HCT116 (cell line): ENCODE measurements around the gene TTLL7. TPM values are rescaled to one million over a fixed set of nuclear protein-coding genes. Genes with fewer than 3 reads are reported as not detected.

Source experiments
- ATAC-seq: fragments of 200-7000 bp; cut with Tn5 transposase; 2 replicates; pipeline ENCODE4 v1.9.1; 2020; ENCODE audit warnings: mild to moderate bottlenecking, moderate library complexity
- BruUV-seq: library from RNA; stranded (reverse); fragments of 400-500 nt; replicated peaks from 2 replicates; lab custom pipeline; 2021; lab: Mats Ljungman, UMichigan
- CTCF ChIA-PET: fragments of 300-600 bp; sonication (Branson Sonifier 250); formaldehyde crosslinking; loops from one replicate; lab custom pipeline; 2021; ENCODE audit warnings: antibody characterized with exemption; lab: Charles Lee
- POLR2A ChIA-PET: fragments of 300-600, 350-600 bp; sonication (Branson Sonifier 250); formaldehyde crosslinking; loops from one replicate; lab custom pipeline; 2021; ENCODE audit warnings: antibody characterized with exemption; lab: Charles Lee
- RAD21 ChIA-PET, 2 experiments: fragments of 300-600 bp; sonication (Branson Sonifier 250); formaldehyde crosslinking; loops; one replicate each; lab custom pipeline; 2023; ENCODE audit warnings: low total read pairs in 2 of 2; ENCODE audit not compliant: uncharacterized antibody in 2 of 2, unreplicated experiment in 2 of 2, low non-redundant PET in 1 of 2; lab: Charles Lee
- DNase-seq: peaks from one replicate; pipeline ENCODE4 v3.0.0-alpha.2; 2010; ENCODE audit warnings: low read depth, low spot score
- H2AFZ ChIP-seq: fragments of 200-600 bp; shearing (Covaris generic), sonication (generic); 2 replicates; pipeline ENCODE4 v1.6.1; 2017; ENCODE audit warnings: low read depth, mixed run types, mixed read lengths, antibody characterized with exemption, low read length; ENCODE audit not compliant: poor library complexity, severe bottlenecking
- H3K27ac ChIP-seq: 2 replicates; pipeline ENCODE4 v1.5.1; 2012; ENCODE audit warnings: low read depth, low read length
- H3K27me3 ChIP-seq: fragments of 200-600 bp; sonication (generic); 2 replicates; pipeline ENCODE4 v1.6.1; 2016; ENCODE audit warnings: mixed run types, low read length, mixed read lengths; ENCODE audit not compliant: insufficient read depth
- H3K36me3 ChIP-seq, 2 experiments: fragments of 200-500 bp in 1 of 2; fragments of 200-600 bp in 1 of 2; sonication (Bioruptor generic) in 1 of 2; sonication (generic) in 1 of 2; 2 replicates each; pipeline versions ENCODE4 v1.5.1 to v1.6.1; 2014 to 2016; ENCODE audit warnings: low read length in 2 of 2, inconsistent platforms in 1 of 2, mixed read lengths in 1 of 2, mixed run types in 1 of 2; ENCODE audit not compliant: insufficient read depth in 2 of 2, control insufficient read depth in 1 of 2
- H3K4me1 ChIP-seq, 2 experiments: fragments of 200-600 bp in 1 of 2; sonication (generic) in 1 of 2; 2 replicates each; pipeline versions ENCODE4 v1.5.1 to v1.6.1; 2012 to 2017; ENCODE audit warnings: low read length in 2 of 2, inconsistent platforms in 1 of 2, mild to moderate bottlenecking in 1 of 2, mixed read lengths in 1 of 2, mixed run types in 1 of 2, moderate library complexity in 1 of 2; ENCODE audit not compliant: insufficient read depth in 2 of 2, control insufficient read depth in 1 of 2
- H3K4me2 ChIP-seq: fragments of 200-600 bp; sonication (generic); 2 replicates; pipeline ENCODE4 v1.6.1; 2017; ENCODE audit warnings: mixed run types, low read length, mixed read lengths
- H3K4me3 ChIP-seq, 2 experiments: fragments of 200-600 bp in 1 of 2; sonication (generic) in 1 of 2; replicated peaks in 1 of 2; 2 replicates each; pipeline ENCODE4 v1.5.1; 2011 to 2016; ENCODE audit warnings: low read length in 2 of 2, control low read depth in 1 of 2, low read depth in 1 of 2, mild to moderate bottlenecking in 1 of 2, mixed read lengths in 1 of 2, mixed run types in 1 of 2
- H3K79me2 ChIP-seq: fragments of 200-600 bp; sonication (generic); 2 replicates; pipeline ENCODE4 v1.6.1; 2017; ENCODE audit warnings: mild to moderate bottlenecking, mixed run types, low read length, moderate library complexity, mixed read lengths; ENCODE audit not compliant: insufficient read depth
- H3K9ac ChIP-seq: fragments of 200-600 bp; sonication (generic); 2 replicates; pipeline ENCODE4 v1.6.1; 2016; ENCODE audit warnings: low read length, mixed read lengths
- H3K9me2 ChIP-seq: fragments of 200-600 bp; sonication (generic), shearing (Covaris generic); 2 replicates; pipeline ENCODE4 v1.6.1; 2017; ENCODE audit warnings: mixed run types, mild to moderate bottlenecking, moderate library complexity; ENCODE audit not compliant: insufficient read depth
- H3K9me3 ChIP-seq, 2 experiments: fragments of 200-500 bp in 1 of 2; fragments of 200-600 bp in 1 of 2; sonication (Bioruptor generic) in 1 of 2; sonication (generic) in 1 of 2; 2 replicates each; pipeline ENCODE4 v1.6.1; 2014 to 2017; ENCODE audit warnings: low read length in 2 of 2, mixed read lengths in 2 of 2, inconsistent platforms in 1 of 2, low read depth in 1 of 2, mild to moderate bottlenecking in 1 of 2, mixed run types in 1 of 2, moderate library complexity in 1 of 2; ENCODE audit not compliant: control insufficient read depth in 1 of 2, insufficient read depth in 1 of 2
- H4K20me1 ChIP-seq: fragments of 200-600 bp; sonication (generic), shearing (Covaris generic); 2 replicates; pipeline ENCODE4 v1.6.1; 2017; ENCODE audit warnings: mixed run types, mild to moderate bottlenecking, moderate library complexity; ENCODE audit not compliant: insufficient read depth
- CEBPB ChIP-seq: IDR thresholded peaks from 2 replicates; pipeline ENCODE4 v1.6.1; 2012; ENCODE audit warnings: low read depth
- EGR1 ChIP-seq: IDR thresholded peaks from 2 replicates; pipeline ENCODE4 v1.6.1; 2012; ENCODE audit warnings: low read depth
- EZH2 ChIP-seq: fragments of 200-600 bp; sonication (generic); IDR thresholded peaks from 2 replicates; pipeline ENCODE4 v1.6.1; 2017; ENCODE audit warnings: antibody characterized with exemption, mixed run types
- JUND ChIP-seq: IDR thresholded peaks from 2 replicates; pipeline ENCODE4 v1.6.1; 2012
- POLR2A ChIP-seq: IDR thresholded peaks from 2 replicates; pipeline ENCODE4 v1.7.0; 2011; ENCODE audit warnings: borderline replicate concordance; ENCODE audit not compliant: insufficient read depth, insufficient read length; ENCODE audit errors: extremely low read depth
- POLR2AphosphoS5 ChIP-seq: IDR thresholded peaks from 2 replicates; pipeline ENCODE4 v1.6.1; 2011; ENCODE audit warnings: mild to moderate bottlenecking, low read depth, low read length, moderate library complexity
- RAD21 ChIP-seq: IDR thresholded peaks from 2 replicates; pipeline ENCODE4 v1.6.1; 2012; ENCODE audit warnings: low read depth, mild to moderate bottlenecking
- TCF7L2 ChIP-seq: IDR thresholded peaks from 2 replicates; pipeline ENCODE4 v1.7.0; 2011; ENCODE audit warnings: borderline replicate concordance, inconsistent platforms; ENCODE audit not compliant: insufficient read depth, insufficient read length; ENCODE audit errors: extremely low read depth
- ZBTB33 ChIP-seq: IDR thresholded peaks from 2 replicates; pipeline ENCODE4 v1.6.1; 2011; ENCODE audit warnings: mild to moderate bottlenecking, low read length, moderate library complexity; ENCODE audit not compliant: insufficient replicate concordance; ENCODE audit errors: extremely low read depth
- ZFX ChIP-seq: fragments of 450-650 bp; IDR thresholded peaks from 2 replicates; pipeline ENCODE4 v1.6.1; 2017
- ZNF274 ChIP-seq: fragments of 200-500 bp; sonication (Bioruptor generic); IDR thresholded peaks from 2 replicates; pipeline ENCODE4 v1.6.1; 2014; ENCODE audit warnings: mild to moderate bottlenecking, low read depth, low read length, inconsistent platforms
- intact Hi-C: fragments of 100-400 bp; cut with micrococcal nuclease; formaldehyde crosslinking; loops from 2 replicates; pipeline ENCODE4 v1.10.0; 2022
- total RNA-seq: library from RNA; stranded (reverse); gene quantifications from one replicate; pipeline ENCODE4 v1.2.1, GENCODE V29; 2021; ENCODE audit not compliant: unreplicated experiment
- TF ChIP-seq, protein P1 (sequence below): IDR thresholded peaks from 2 replicates; pipeline ENCODE4 v1.6.1; 2012; ENCODE audit warnings: low read depth
- TF ChIP-seq, protein P2 (sequence below): IDR thresholded peaks from 2 replicates; pipeline ENCODE4 v1.6.1; 2012
- TF ChIP-seq, protein P3 (sequence below), 3 experiments: fragments of 200-600 bp in 1 of 3; sonication (generic) in 1 of 3; IDR thresholded peaks in 2 of 3; conservative IDR thresholded peaks in 1 of 3; 2 replicates each; pipeline ENCODE4 v1.5.1; 2012 to 2017; ENCODE audit warnings: low read depth in 2 of 3, low read length in 2 of 3, antibody characterized with exemption in 1 of 3, borderline replicate concordance in 1 of 3, control low read depth in 1 of 3, mild to moderate bottlenecking in 1 of 3, mixed read lengths in 1 of 3, mixed run types in 1 of 3, moderate library complexity in 1 of 3; ENCODE audit not compliant: insufficient read depth in 1 of 3

TTLL7 gene
- total RNA-seq, 1 experiment from 2014 or later = 21.2 TPM

- no peak for TF ChIP-seq POLR2AphosphoS5
- no peak for TF ChIP-seq RAD21
- TF ChIP-seq, protein P1, sequence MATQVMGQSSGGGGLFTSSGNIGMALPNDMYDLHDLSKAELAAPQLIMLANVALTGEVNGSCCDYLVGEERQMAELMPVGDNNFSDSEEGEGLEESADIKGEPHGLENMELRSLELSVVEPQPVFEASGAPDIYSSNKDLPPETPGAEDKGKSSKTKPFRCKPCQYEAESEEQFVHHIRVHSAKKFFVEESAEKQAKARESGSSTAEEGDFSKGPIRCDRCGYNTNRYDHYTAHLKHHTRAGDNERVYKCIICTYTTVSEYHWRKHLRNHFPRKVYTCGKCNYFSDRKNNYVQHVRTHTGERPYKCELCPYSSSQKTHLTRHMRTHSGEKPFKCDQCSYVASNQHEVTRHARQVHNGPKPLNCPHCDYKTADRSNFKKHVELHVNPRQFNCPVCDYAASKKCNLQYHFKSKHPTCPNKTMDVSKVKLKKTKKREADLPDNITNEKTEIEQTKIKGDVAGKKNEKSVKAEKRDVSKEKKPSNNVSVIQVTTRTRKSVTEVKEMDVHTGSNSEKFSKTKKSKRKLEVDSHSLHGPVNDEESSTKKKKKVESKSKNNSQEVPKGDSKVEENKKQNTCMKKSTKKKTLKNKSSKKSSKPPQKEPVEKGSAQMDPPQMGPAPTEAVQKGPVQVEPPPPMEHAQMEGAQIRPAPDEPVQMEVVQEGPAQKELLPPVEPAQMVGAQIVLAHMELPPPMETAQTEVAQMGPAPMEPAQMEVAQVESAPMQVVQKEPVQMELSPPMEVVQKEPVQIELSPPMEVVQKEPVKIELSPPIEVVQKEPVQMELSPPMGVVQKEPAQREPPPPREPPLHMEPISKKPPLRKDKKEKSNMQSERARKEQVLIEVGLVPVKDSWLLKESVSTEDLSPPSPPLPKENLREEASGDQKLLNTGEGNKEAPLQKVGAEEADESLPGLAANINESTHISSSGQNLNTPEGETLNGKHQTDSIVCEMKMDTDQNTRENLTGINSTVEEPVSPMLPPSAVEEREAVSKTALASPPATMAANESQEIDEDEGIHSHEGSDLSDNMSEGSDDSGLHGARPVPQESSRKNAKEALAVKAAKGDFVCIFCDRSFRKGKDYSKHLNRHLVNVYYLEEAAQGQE = no peak
- no peak for TF ChIP-seq ZFX
- TF ChIP-seq CEBPB = no peak
- TF ChIP-seq TCF7L2 = no peak
- TF ChIP-seq EZH2 = no peak
- TF ChIP-seq, protein P2, sequence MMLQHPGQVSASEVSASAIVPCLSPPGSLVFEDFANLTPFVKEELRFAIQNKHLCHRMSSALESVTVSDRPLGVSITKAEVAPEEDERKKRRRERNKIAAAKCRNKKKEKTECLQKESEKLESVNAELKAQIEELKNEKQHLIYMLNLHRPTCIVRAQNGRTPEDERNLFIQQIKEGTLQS = no peak
- TF ChIP-seq EGR1 = no peak
- TF ChIP-seq, protein P3, sequence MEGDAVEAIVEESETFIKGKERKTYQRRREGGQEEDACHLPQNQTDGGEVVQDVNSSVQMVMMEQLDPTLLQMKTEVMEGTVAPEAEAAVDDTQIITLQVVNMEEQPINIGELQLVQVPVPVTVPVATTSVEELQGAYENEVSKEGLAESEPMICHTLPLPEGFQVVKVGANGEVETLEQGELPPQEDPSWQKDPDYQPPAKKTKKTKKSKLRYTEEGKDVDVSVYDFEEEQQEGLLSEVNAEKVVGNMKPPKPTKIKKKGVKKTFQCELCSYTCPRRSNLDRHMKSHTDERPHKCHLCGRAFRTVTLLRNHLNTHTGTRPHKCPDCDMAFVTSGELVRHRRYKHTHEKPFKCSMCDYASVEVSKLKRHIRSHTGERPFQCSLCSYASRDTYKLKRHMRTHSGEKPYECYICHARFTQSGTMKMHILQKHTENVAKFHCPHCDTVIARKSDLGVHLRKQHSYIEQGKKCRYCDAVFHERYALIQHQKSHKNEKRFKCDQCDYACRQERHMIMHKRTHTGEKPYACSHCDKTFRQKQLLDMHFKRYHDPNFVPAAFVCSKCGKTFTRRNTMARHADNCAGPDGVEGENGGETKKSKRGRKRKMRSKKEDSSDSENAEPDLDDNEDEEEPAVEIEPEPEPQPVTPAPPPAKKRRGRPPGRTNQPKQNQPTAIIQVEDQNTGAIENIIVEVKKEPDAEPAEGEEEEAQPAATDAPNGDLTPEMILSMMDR (IDR thresholded peaks at IDR 0.05 in 2 of 3, conservative IDR thresholded peaks at IDR 0.05 in 1 of 3; ENCODE audit: borderline replicate concordance in 1 of 3, insufficient read depth in 1 of 3, low read depth in 2 of 3, low read length in 2 of 3) = no peak
- no peak for TF ChIP-seq POLR2A
- no peak for TF ChIP-seq JUND
- no peak for TF ChIP-seq ZBTB33
- no peak for TF ChIP-seq ZNF274
- no peaks in the 10 kb centered on the region for H3K36me3 ChIP-seq
- CTCF ChIA-PET = no interaction called here
- H3K4me2 ChIP-seq = no peak overlapping the region
- no peaks in the 10 kb centered on the region for H3K4me1 ChIP-seq
- no peak overlapping the region for H3K9ac ChIP-seq
- no peak overlapping the region for H3K4me3 ChIP-seq
- H3K9me2 ChIP-seq = no peaks in the 10 kb centered on the region
- H2AFZ ChIP-seq = no peak overlapping the region
- H3K9me3 ChIP-seq = no peaks in the 10 kb centered on the region
- BruUV-seq = no TSS peak
- intact Hi-C loops = no loop called here
- no peak overlapping the region for H3K27ac ChIP-seq
- no peaks in the 10 kb centered on the region for H3K27me3 ChIP-seq
- ATAC-seq (no peak), DNase-seq (no peak)
- RAD21 ChIA-PET = no interaction called here
- POLR2A ChIA-PET = no interaction called here
- H4K20me1 ChIP-seq = no peaks in the 10 kb centered on the region
- H3K79me2 ChIP-seq = no peaks in the 10 kb centered on the region
These were observed 115.0 kb downstream of the TTLL7 start for GRCh38 chr1:83883979-83884378.
